ENCODE measurements around the gene FBXW7.

FBXW7 gene

DNA sequence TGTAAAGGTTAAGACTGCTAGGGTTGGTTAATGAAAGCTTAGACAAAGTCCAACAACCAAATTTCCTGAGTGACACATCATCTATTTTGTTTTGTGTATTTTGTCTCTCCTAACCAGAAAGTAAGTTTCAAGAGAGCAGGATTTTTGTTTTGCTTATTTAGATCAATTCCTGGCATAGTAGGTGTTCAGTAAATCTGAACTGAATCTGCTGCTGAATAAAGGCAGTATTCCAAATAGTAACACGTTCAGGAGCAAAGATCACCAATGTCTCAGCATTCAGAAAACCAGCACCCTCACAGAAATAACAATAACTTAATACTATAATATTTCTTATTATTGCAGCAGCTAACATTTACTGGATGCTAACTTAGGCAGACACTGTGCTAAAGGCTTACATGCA is 12.2 kb downstream of the FBXW7 start:
- TF ChIP-seq FOXP2 (optimal IDR thresholded peaks at IDR 0.05; ENCODE audit: borderline replicate concordance, extremely low read depth, extremely low read length, insufficient read depth) (no peak), POLR2AphosphoS5 (IDR thresholded peaks at IDR 0.05; ENCODE audit: low read depth, low read length) (no peak), REST (IDR thresholded peaks at IDR 0.05; ENCODE audit: insufficient read depth in 1 of 2, low read depth in 2 of 2, low read length in 2 of 2) (no peak), TAF1 (IDR thresholded peaks at IDR 0.05; ENCODE audit: borderline replicate concordance, insufficient read depth, low read length) (no peak), SIN3A (IDR thresholded peaks at IDR 0.05; ENCODE audit: borderline replicate concordance, insufficient read depth, low read length) (no peak)

DNA sequence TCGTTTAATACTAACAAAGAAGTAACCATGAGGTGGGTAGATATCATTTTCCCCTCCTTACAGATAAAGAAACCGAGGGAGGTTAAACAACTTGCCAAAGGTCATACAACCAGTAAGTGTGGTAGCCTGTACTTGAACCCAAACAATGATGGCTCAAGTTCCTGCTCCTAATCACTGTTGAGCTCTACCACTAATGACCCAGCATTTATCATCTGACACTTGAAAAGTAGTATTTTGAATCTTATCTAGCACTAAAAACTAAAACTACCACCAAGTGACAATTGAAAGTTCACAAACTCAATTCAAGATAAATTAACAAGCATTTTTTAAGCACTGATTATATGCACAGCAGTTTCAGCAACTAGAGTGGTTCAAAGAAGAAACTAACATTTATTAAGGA is 13.1 kb downstream of the FBXW7 start:
- TF ChIP-seq TAF1 (IDR thresholded peaks at IDR 0.05; ENCODE audit: borderline replicate concordance, insufficient read depth, low read length): no peak
- TF ChIP-seq POLR2AphosphoS5 (IDR thresholded peaks at IDR 0.05; ENCODE audit: low read depth, low read length): no peak
- TF ChIP-seq REST (IDR thresholded peaks at IDR 0.05; ENCODE audit: insufficient read depth in 1 of 2, low read depth in 2 of 2, low read length in 2 of 2): no peak
- TF ChIP-seq SIN3A (IDR thresholded peaks at IDR 0.05; ENCODE audit: borderline replicate concordance, insufficient read depth, low read length): no peak
- no peak for TF ChIP-seq FOXP2 (optimal IDR thresholded peaks at IDR 0.05; ENCODE audit: borderline replicate concordance, extremely low read depth, extremely low read length, insufficient read depth)

GRCh38 chr4:152522245-152522644 is 13.6 kb downstream of the FBXW7 start:
- no peak for TF ChIP-seq POLR2AphosphoS5 (IDR thresholded peaks at IDR 0.05; ENCODE audit: low read depth, low read length)
- no peak for TF ChIP-seq TAF1 (IDR thresholded peaks at IDR 0.05; ENCODE audit: borderline replicate concordance, insufficient read depth, low read length)
- TF ChIP-seq SIN3A (IDR thresholded peaks at IDR 0.05; ENCODE audit: borderline replicate concordance, insufficient read depth, low read length): no peak
- TF ChIP-seq FOXP2 (optimal IDR thresholded peaks at IDR 0.05; ENCODE audit: borderline replicate concordance, extremely low read depth, extremely low read length, insufficient read depth): no peak
- no peak for TF ChIP-seq REST (IDR thresholded peaks at IDR 0.05; ENCODE audit: insufficient read depth in 1 of 2, low read depth in 2 of 2, low read length in 2 of 2)

DNA sequence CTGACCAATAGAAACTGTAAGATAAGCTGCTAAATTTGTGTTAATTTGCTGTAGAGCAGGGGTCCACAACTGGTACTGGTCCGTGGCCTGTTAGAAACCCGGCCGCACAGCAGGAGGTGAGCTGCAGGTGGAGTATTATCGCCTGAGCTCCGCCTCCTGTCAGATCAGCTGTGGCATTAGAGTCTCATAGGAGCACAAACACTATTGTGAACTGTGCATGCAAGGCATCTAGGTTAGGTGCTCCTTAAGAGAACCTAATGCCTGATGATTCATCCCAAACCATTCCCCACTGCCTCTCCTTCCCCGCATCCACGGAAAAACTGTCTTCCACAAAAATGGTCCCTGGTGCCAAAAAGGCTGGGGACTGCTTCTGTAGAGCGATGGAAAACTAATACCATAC is 19.7 kb downstream of the FBXW7 start:
- TF ChIP-seq POLR2AphosphoS5 (IDR thresholded peaks at IDR 0.05; ENCODE audit: low read depth, low read length) (no peak), SIN3A (IDR thresholded peaks at IDR 0.05; ENCODE audit: borderline replicate concordance, insufficient read depth, low read length) (no peak), REST (IDR thresholded peaks at IDR 0.05; ENCODE audit: insufficient read depth in 1 of 2, low read depth in 2 of 2, low read length in 2 of 2) (no peak), FOXP2 (optimal IDR thresholded peaks at IDR 0.05; ENCODE audit: borderline replicate concordance, extremely low read depth, extremely low read length, insufficient read depth) (no peak), TAF1 (IDR thresholded peaks at IDR 0.05; ENCODE audit: borderline replicate concordance, insufficient read depth, low read length) (no peak)

DNA sequence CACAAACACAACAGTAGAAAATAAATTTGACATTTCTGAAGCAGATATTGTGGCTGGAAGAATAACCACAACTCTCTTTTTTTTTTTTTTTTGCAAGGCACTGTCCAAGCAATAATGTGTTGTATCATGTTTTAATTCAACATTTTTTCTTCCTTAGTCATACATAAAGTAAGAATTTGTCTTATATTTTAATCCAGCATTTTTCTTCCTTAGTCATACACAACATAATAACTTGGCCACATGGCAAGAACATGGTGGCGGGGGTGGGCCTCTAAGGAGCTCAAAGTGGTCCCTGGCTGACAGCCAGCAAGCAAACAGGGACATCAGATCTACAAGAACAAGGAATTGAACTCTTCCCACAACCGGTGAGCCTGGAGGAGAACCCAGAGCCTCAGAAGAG is 20.2 kb downstream of the FBXW7 start:
- no peak for TF ChIP-seq FOXP2 (optimal IDR thresholded peaks at IDR 0.05; ENCODE audit: borderline replicate concordance, extremely low read depth, extremely low read length, insufficient read depth)
- TF ChIP-seq TAF1 (IDR thresholded peaks at IDR 0.05; ENCODE audit: borderline replicate concordance, insufficient read depth, low read length): no peak
- TF ChIP-seq POLR2AphosphoS5 (IDR thresholded peaks at IDR 0.05; ENCODE audit: low read depth, low read length): no peak
- TF ChIP-seq REST (IDR thresholded peaks at IDR 0.05; ENCODE audit: insufficient read depth in 1 of 2, low read depth in 2 of 2, low read length in 2 of 2): no peak
- no peak for TF ChIP-seq SIN3A (IDR thresholded peaks at IDR 0.05; ENCODE audit: borderline replicate concordance, insufficient read depth, low read length)

Data from PFSK-1 (cell line).